Stimulated activated CD8-positive, alpha-beta memory T cell treated with anti-CD3 and anti-CD28 coated beads, Interleukin-4, amount 100 ng/mL, for 1 hour (primary cell): Measurements from ENCODE around the gene ICE2.

ENCODE experiments used
- DNase-seq, 2 donors: peaks; one replicate each; pipeline ENCODE4 v3.0.0-alpha.2; 2020; ENCODE audit warnings: low read depth in 2 of 2, low spot score in 1 of 2

ICE2 gene

GRCh38 chr15:60372756-60373155 is 106.2 kb downstream of the ICE2 start:
- no peak for DNase-seq

- DNase-seq, result no peak
These were observed 106.7 kb downstream of the ICE2 start for GRCh38 chr15:60372227-60372626.

- DNase-seq, result no peak
These were observed 107.5 kb downstream of the ICE2 start for GRCh38 chr15:60371175-60372051.

- no peak for DNase-seq
These were observed 108.1 kb downstream of the ICE2 start for GRCh38 chr15:60370869-60371136.

GRCh38 chr15:60370105-60370868 is 108.7 kb downstream of the ICE2 start:
- no peak for DNase-seq

- DNase-seq, result no peak
These were observed 109.2 kb downstream of the ICE2 start for GRCh38 chr15:60369696-60370095.
